ENCODE results near the gene ARHGAP8.

GRCh38 chr22:44895296-44896055, 143.1 kb downstream of the ARHGAP8 start:
- no peak for TF ChIP-seq NR2F1 (CRISPR knock-in tag; IDR thresholded peaks at IDR 0.05)
- no peak for TF ChIP-seq CHD4 (IDR thresholded peaks at IDR 0.05; ENCODE audit: borderline replicate concordance, low read length)
- no peak for TF ChIP-seq KDM5A (IDR thresholded peaks at IDR 0.05; ENCODE audit: borderline replicate concordance, low read length)
- no peak for TF ChIP-seq JUN (CRISPR knock-in tag; IDR thresholded peaks at IDR 0.05)
- no peak for TF ChIP-seq ZFP37 (CRISPR knock-in tag; IDR thresholded peaks at IDR 0.05; ENCODE audit: borderline replicate concordance)
- TF ChIP-seq KDM6A (CRISPR knock-in tag; IDR thresholded peaks at IDR 0.05; ENCODE audit: low read depth): no peak
- TF ChIP-seq ZBTB49 (CRISPR knock-in tag; IDR thresholded peaks at IDR 0.05; ENCODE audit: borderline replicate concordance): no peak
- TF ChIP-seq, protein P1, sequence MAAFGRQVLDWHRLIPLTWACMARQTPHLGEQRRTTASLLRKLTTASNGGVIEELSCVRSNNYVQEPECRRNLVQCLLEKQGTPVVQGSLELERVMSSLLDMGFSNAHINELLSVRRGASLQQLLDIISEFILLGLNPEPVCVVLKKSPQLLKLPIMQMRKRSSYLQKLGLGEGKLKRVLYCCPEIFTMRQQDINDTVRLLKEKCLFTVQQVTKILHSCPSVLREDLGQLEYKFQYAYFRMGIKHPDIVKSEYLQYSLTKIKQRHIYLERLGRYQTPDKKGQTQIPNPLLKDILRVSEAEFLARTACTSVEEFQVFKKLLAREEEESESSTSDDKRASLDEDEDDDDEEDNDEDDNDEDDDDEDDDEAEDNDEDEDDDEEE (CRISPR knock-in tag; IDR thresholded peaks at IDR 0.05): no peak
- no peak for TF ChIP-seq ZNF788 (CRISPR knock-in tag; IDR thresholded peaks at IDR 0.05; ENCODE audit: borderline replicate concordance)
